ENCODE results near the gene SCYGR4.

DNA sequence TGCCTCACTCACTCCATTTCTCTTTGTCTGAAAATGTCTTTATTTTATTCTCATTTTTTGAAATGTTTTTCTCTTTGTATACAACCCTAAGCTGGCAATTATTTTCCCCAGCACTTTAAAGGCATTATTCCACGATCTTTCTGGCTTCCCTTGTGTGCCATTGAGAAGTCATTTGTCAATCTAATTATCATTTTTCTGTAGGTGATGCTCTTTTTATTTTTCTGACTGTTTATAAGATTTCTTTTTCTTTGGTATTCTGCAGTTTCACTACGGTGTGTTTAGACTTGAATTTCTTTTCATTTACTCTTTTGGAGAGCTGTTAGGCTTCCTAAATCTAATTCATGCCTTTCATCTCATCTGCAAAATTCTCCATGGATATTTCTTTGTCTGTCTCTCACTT is 8.1 kb downstream of the SCYGR4 start:
- TF ChIP-seq, protein P1, sequence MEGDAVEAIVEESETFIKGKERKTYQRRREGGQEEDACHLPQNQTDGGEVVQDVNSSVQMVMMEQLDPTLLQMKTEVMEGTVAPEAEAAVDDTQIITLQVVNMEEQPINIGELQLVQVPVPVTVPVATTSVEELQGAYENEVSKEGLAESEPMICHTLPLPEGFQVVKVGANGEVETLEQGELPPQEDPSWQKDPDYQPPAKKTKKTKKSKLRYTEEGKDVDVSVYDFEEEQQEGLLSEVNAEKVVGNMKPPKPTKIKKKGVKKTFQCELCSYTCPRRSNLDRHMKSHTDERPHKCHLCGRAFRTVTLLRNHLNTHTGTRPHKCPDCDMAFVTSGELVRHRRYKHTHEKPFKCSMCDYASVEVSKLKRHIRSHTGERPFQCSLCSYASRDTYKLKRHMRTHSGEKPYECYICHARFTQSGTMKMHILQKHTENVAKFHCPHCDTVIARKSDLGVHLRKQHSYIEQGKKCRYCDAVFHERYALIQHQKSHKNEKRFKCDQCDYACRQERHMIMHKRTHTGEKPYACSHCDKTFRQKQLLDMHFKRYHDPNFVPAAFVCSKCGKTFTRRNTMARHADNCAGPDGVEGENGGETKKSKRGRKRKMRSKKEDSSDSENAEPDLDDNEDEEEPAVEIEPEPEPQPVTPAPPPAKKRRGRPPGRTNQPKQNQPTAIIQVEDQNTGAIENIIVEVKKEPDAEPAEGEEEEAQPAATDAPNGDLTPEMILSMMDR (IDR thresholded peaks at IDR 0.05) = no peak
- TF ChIP-seq POLR2A (IDR thresholded peaks at IDR 0.05) = no peak
